Stimulated activated naive CD4-positive, alpha-beta T cell treated with Interleukin-2 at 50 U/mL for 16 hours (primary cell): ENCODE measurements around the gene EDN1.
"Not testable (repeated sequence)": the region's sequence is repeated elsewhere in the genome, so short reads cannot be mapped to it uniquely, and the experiment has no call there.

Experiments
- DNase-seq: peaks from one replicate; lab custom pipeline; 2025; lab: John Stamatoyannopoulos, UW

EDN1 gene

GRCh38 chr6:12294851-12295536 lies 4.8 kb downstream of the EDN1 start:
- no peak for DNase-seq

- no peak for DNase-seq
Observed at GRCh38 chr6:12295558-12296254, 5.5 kb downstream of the EDN1 start.

- no peak for DNase-seq
Observed at GRCh38 chr6:12296255-12296573, 6.1 kb downstream of the EDN1 start.

- no peak for DNase-seq
Observed at GRCh38 chr6:12296604-12297003, 6.4 kb downstream of the EDN1 start.

- no peak for DNase-seq
Observed at GRCh38 chr6:12297363-12298016, 7.3 kb downstream of the EDN1 start.

- DNase-seq: no peak
Observed at GRCh38 chr6:12298017-12298978, 8.1 kb downstream of the EDN1 start.

GRCh38 chr6:12298995-12299394 lies 8.8 kb downstream of the EDN1 start:
- DNase-seq: no peak

- no peak for DNase-seq
Observed at GRCh38 chr6:12301018-12301417, 10.9 kb downstream of the EDN1 start.

- DNase-seq: no peak
Observed at GRCh38 chr6:12304487-12304886, 14.3 kb downstream of the EDN1 start.

- no peak for DNase-seq
Observed at GRCh38 chr6:12309070-12309469, 18.9 kb downstream of the EDN1 start.

- DNase-seq: no peak
Observed at GRCh38 chr6:12311106-12311505, 20.9 kb downstream of the EDN1 start.

- DNase-seq: no peak
Observed at GRCh38 chr6:12312736-12313135, 22.6 kb downstream of the EDN1 start.

GRCh38 chr6:12313306-12313991 lies 23.3 kb downstream of the EDN1 start:
- no peak for DNase-seq

- no peak for DNase-seq
Observed at GRCh38 chr6:12313992-12314589, 23.9 kb downstream of the EDN1 start.

GRCh38 chr6:12314751-12315150 lies 24.6 kb downstream of the EDN1 start:
- DNase-seq: no peak

- DNase-seq: no peak
Observed at GRCh38 chr6:12315292-12316081, 25.3 kb downstream of the EDN1 start.

- DNase-seq: no peak
Observed at GRCh38 chr6:12318749-12319148, 28.6 kb downstream of the EDN1 start.

- not testable (repeated sequence) for DNase-seq
Observed at GRCh38 chr6:12320074-12320473, 29.9 kb downstream of the EDN1 start.

- DNase-seq: no peak
Observed at GRCh38 chr6:12324099-12324498, 33.9 kb downstream of the EDN1 start.

- DNase-seq: no peak
Observed at GRCh38 chr6:12324748-12325147, 34.6 kb downstream of the EDN1 start.
